ENCODE results near the gene MEIOB. TPM values are rescaled to one million over a fixed set of nuclear protein-coding genes. Genes with fewer than 3 reads are reported as not detected.

The MEIOB gene
- total and polyA plus RNA-seq, 4 donors: 0.21 to 0.28 TPM; not detected in 2

GRCh38 chr16:1820946-1821290, 51.0 kb downstream of the MEIOB start:
- Histone ChIP-seq H3K9ac (ENCODE audit: insufficient read depth in 1 of 2, low read length in 2 of 2) (no peak overlapping the region), H3K9me3 (ENCODE audit: control insufficient read depth in 4 of 4, insufficient read depth in 3 of 4, low read length in 3 of 4) (no peaks in the 10 kb centered on the region), H3K36me3 (ENCODE audit: control insufficient read depth in 4 of 4, insufficient read depth in 4 of 4, low read length in 4 of 4) (peaks cover 0 to 53% (median 7%) of the 10 kb centered on the region in 4 donors), H3K4me1 (ENCODE audit: control insufficient read depth in 5 of 5, insufficient read depth in 5 of 5, low read length in 5 of 5) (peaks cover 0 to 8% (median 5%) of the 10 kb centered on the region in 5 donors), H3K4me3 (no peak overlapping the region), H3K27ac (ENCODE audit: low read depth in 1 of 2, low read length in 1 of 2) (no peak overlapping the region), H3K27me3 (ENCODE audit: control insufficient read depth in 3 of 3, insufficient read depth in 3 of 3, low read length in 2 of 3) (no peaks in the 10 kb centered on the region)
- TF ChIP-seq, protein P1, sequence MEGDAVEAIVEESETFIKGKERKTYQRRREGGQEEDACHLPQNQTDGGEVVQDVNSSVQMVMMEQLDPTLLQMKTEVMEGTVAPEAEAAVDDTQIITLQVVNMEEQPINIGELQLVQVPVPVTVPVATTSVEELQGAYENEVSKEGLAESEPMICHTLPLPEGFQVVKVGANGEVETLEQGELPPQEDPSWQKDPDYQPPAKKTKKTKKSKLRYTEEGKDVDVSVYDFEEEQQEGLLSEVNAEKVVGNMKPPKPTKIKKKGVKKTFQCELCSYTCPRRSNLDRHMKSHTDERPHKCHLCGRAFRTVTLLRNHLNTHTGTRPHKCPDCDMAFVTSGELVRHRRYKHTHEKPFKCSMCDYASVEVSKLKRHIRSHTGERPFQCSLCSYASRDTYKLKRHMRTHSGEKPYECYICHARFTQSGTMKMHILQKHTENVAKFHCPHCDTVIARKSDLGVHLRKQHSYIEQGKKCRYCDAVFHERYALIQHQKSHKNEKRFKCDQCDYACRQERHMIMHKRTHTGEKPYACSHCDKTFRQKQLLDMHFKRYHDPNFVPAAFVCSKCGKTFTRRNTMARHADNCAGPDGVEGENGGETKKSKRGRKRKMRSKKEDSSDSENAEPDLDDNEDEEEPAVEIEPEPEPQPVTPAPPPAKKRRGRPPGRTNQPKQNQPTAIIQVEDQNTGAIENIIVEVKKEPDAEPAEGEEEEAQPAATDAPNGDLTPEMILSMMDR (IDR thresholded peaks at IDR 0.05; ENCODE audit: control extremely low read depth, extremely low read depth): no peak
- no peak for ATAC-seq (ENCODE audit: insufficient read depth, low FRiP score)
- 95 to 96% methylated on average over 12 of the region's 12 CpGs for WGBS, 2 donors
- DNase-seq: no peak

DNA sequence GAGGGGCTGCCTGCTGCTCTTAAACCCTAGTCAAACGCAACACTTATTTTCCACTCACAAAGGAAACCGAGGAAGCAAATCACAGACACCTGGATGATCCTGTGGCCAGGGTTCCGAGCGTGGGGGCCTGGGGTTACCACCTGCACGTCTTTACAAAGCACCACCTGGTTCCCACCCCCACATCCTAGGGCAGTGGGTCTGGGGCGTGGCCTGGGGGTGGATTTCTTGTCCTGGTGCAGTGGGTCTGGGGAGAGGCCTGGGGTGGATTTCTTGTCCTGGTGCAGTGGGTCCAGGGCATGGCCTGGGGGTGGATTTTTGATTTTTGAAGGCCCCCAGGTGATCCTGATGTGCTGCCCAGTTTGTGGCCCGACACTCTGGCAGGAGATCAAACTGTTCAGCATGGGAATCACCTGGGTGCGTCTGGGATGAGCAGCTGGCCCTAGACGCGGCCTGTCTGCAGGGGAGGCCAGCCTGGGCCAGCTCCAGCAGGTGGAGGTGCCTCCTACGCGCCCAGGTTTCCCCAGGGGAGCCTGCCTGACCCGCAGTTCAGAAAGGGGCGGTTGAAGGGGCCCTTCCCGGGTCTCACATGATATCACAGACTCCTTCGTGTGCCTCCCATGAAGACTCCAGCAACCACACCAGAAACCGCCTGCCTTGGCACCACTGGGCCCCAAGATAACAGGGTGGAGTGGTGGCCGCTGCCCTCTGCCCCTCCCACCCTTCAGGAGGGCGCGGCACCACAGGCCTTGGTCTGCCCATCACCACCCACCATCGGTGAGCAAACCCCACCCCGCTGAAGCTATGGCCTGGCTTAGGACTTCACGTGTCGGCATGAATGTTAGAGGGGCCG, 51.6 kb downstream of the MEIOB start:
- peaks cover 0 to 4% (median 1%) of the 10 kb centered on the region in 5 donors for H3K4me1 ChIP-seq (ENCODE audit: control insufficient read depth in 5 of 5, insufficient read depth in 5 of 5, low read length in 5 of 5)
- H3K9ac ChIP-seq (ENCODE audit: insufficient read depth in 1 of 2, low read length in 2 of 2): no peak overlapping the region
- TF ChIP-seq, protein P1 (IDR thresholded peaks at IDR 0.05; ENCODE audit: control extremely low read depth, extremely low read depth): no peak
- no peak overlapping the region for H3K27ac ChIP-seq (ENCODE audit: low read depth in 1 of 2, low read length in 1 of 2)
- DNase-seq: no peak
- H3K36me3 ChIP-seq (ENCODE audit: control insufficient read depth in 4 of 4, insufficient read depth in 4 of 4, low read length in 4 of 4): peaks cover 0 to 56% (median 8%) of the 10 kb centered on the region in 4 donors
- no peaks in the 10 kb centered on the region for H3K27me3 ChIP-seq (ENCODE audit: control insufficient read depth in 3 of 3, insufficient read depth in 3 of 3, low read length in 2 of 3)
- 93 to 94% methylated on average over 25 of the region's 25 CpGs for WGBS, 2 donors
- no peaks in the 10 kb centered on the region for H3K9me3 ChIP-seq (ENCODE audit: control insufficient read depth in 4 of 4, insufficient read depth in 3 of 4, low read length in 3 of 4)
- no peak overlapping the region for H3K4me3 ChIP-seq
- no peak for ATAC-seq (ENCODE audit: insufficient read depth, low FRiP score)

DNA sequence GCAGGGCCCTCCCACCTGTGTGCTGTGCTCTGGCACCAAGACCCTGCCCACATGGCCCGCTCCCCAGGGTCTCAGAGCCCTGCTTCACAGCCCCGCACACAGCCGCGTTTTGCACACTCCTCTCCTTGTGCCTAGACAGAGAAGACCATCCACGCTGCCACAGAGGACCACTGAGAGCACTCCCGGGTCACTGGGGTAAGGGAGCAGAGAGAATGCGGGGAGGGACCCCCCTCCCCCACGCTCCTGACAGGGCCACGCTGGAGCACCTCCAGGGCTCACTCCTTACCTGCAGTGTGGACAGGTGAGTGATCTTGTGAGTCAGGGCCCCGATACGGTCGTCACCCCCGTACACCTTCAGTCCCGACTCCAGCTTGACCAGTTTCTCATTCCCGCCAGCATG, 52.4 kb downstream of the MEIOB start:
- TF ChIP-seq, protein P1 (IDR thresholded peaks at IDR 0.05; ENCODE audit: control extremely low read depth, extremely low read depth): no peak
- no peak for DNase-seq
- Histone ChIP-seq H3K4me1 (ENCODE audit: control insufficient read depth in 5 of 5, insufficient read depth in 5 of 5, low read length in 5 of 5) (peaks cover 0 to 4% (median 0%) of the 10 kb centered on the region in 5 donors), H3K9me3 (ENCODE audit: control insufficient read depth in 4 of 4, insufficient read depth in 3 of 4, low read length in 3 of 4) (no peaks in the 10 kb centered on the region), H3K9ac (ENCODE audit: insufficient read depth in 1 of 2, low read length in 2 of 2) (no peak overlapping the region), H3K36me3 (ENCODE audit: control insufficient read depth in 4 of 4, insufficient read depth in 4 of 4, low read length in 4 of 4) (peaks cover 0 to 58% (median 10%) of the 10 kb centered on the region in 4 donors), H3K27me3 (ENCODE audit: control insufficient read depth in 3 of 3, insufficient read depth in 3 of 3, low read length in 2 of 3) (no peaks in the 10 kb centered on the region), H3K4me3 (no peak overlapping the region), H3K27ac (ENCODE audit: low read depth in 1 of 2, low read length in 1 of 2) (no peak overlapping the region)
- ATAC-seq (ENCODE audit: insufficient read depth, low FRiP score): no peak
- WGBS, 2 donors: 95% methylated on average over 15 of the region's 15 CpGs

Measured in lung (tissue), 12 donors.